Activated naive CD4-positive, alpha-beta T cell treated with anti-CD3 and anti-CD28 coated beads, Interleukin-2, amount 50 U/mL, for 16 hours (primary cell): ENCODE data around the gene PRR22.
A peak's percentile ranks its signal among the peaks of the same experiment; 100 is the strongest.

Source experiments
- DNase-seq: peaks from one replicate; pipeline ENCODE4 v3.0.0-alpha.2; 2020

The PRR22 gene

GRCh38 chr19:5784581-5785147 lies at the start of gene PRR22:
Gene PRR22 (minus strand): TSS chr19:5784746. CDS start chr19:5784660, 86 bp downstream.
- DNase-seq = no peak

- no peak for DNase-seq
Measured at GRCh38 chr19:5832527-5833216, 48.1 kb upstream of the PRR22 start.

- DNase-seq = no peak
Measured at GRCh38 chr19:5832061-5832460, 47.5 kb upstream of the PRR22 start.

GRCh38 chr19:5831159-5831558 lies 46.6 kb upstream of the PRR22 start:
- no peak for DNase-seq

- no peak for DNase-seq
Measured at GRCh38 chr19:5829567-5830310, 45.2 kb upstream of the PRR22 start.

GRCh38 chr19:5828661-5829566 lies 44.4 kb upstream of the PRR22 start:
- peak; percentile 37 for DNase-seq

GRCh38 chr19:5827891-5828660 lies 43.5 kb upstream of the PRR22 start:
- peak; percentile 94 for DNase-seq

- DNase-seq = no peak
Measured at GRCh38 chr19:5827342-5827890, 42.9 kb upstream of the PRR22 start.

GRCh38 chr19:5826531-5827341 lies 42.2 kb upstream of the PRR22 start:
- peak; percentile 23 for DNase-seq

- no peak for DNase-seq
Measured at GRCh38 chr19:5825178-5825577, 40.6 kb upstream of the PRR22 start.

GRCh38 chr19:5824751-5825150 lies 40.2 kb upstream of the PRR22 start:
- DNase-seq = no peak

- no peak for DNase-seq
Measured at GRCh38 chr19:5823579-5824281, 39.2 kb upstream of the PRR22 start.

GRCh38 chr19:5822181-5822844 lies 37.8 kb upstream of the PRR22 start:
- no peak for DNase-seq

GRCh38 chr19:5821521-5822180 lies 37.1 kb upstream of the PRR22 start:
- DNase-seq = no peak

GRCh38 chr19:5820785-5821184 lies 36.2 kb upstream of the PRR22 start:
- DNase-seq = no peak

- no peak for DNase-seq
Measured at GRCh38 chr19:5818594-5818993, 34.0 kb upstream of the PRR22 start.

- DNase-seq = no peak
Measured at GRCh38 chr19:5817218-5817617, 32.7 kb upstream of the PRR22 start.

GRCh38 chr19:5814852-5815246 lies 30.3 kb upstream of the PRR22 start:
- no peak for DNase-seq
